ENCODE results near the gene GRK2. TPM values are rescaled to one million over a fixed set of nuclear protein-coding genes. Genes with fewer than 3 reads are reported as not detected.

The GRK2 gene
- total RNA-seq, 1 experiment from 2014 or later = 56.3 TPM

- H3K23ac ChIP-seq (ENCODE audit: insufficient read length, low read depth, low read length) = no peak overlapping the region
- no peak overlapping the region for H3K18ac ChIP-seq (ENCODE audit: insufficient read length, low read depth, low read length)
- H3K27me3 ChIP-seq (ENCODE audit: insufficient read depth, low read length) = no peaks in the 10 kb centered on the region
- H3K4me1 Mint-ChIP-seq = no peaks in the 10 kb centered on the region
- H4K8ac ChIP-seq (replicated peaks; ENCODE audit: insufficient read length, low read depth, low read length) = no peak overlapping the region
- H3K9ac ChIP-seq (ENCODE audit: extremely low read depth, insufficient read length, low read length) = no peak overlapping the region
- no peak overlapping the region for H2BK5ac ChIP-seq (ENCODE audit: insufficient read length, low read length)
- H3K4ac ChIP-seq (ENCODE audit: low read depth, low read length) = no peak overlapping the region
- no peak overlapping the region for H4K5ac ChIP-seq (ENCODE audit: insufficient read length, low read depth, low read length)
- peaks cover 27 to 86% (median 63%) of the 10 kb centered on the region in 3 experiments; a peak in 6 of 7 replicates for H3K36me3 Mint-ChIP-seq (ENCODE audit: insufficient read depth in 1 of 3, low read depth in 3 of 3)
- H3K9me3 ChIP-seq (ENCODE audit: control insufficient read depth, low read depth, low read length) = no peaks in the 10 kb centered on the region
- no peak overlapping the region for H2BK20ac ChIP-seq (ENCODE audit: low read depth, low read length, poor library complexity, severe bottlenecking)
- H3K27ac ChIP-seq (ENCODE audit: insufficient read length, low read depth, low read length) = no peak overlapping the region
- H3K4me2 ChIP-seq (ENCODE audit: insufficient read depth, insufficient read length, low read length) = no peak overlapping the region
- no peak for DNase-seq
- H2BK120ac ChIP-seq (ENCODE audit: low read depth, low read length, poor library complexity, severe bottlenecking) = no peak overlapping the region
- H3K14ac ChIP-seq (ENCODE audit: insufficient read depth, low read length) = no peak overlapping the region
- no peak overlapping the region for H2BK15ac ChIP-seq (ENCODE audit: low read depth, low read length)
- H4K20me1 ChIP-seq (ENCODE audit: control insufficient read depth, insufficient read depth, insufficient read length) = no peaks in the 10 kb centered on the region
- peaks cover 0 to under 1% of the 10 kb centered on the region in 2 experiments; a peak in 1 of 5 replicates for H3K9me3 Mint-ChIP-seq
- no peak overlapping the region for H3K4me3 Mint-ChIP-seq
- WGBS (ENCODE audit: extremely low coverage, insufficient read length, low lambda C conversion rate) = no CpG with 5 or more reads among the region's 8 CpGs
- no peak overlapping the region for H2AFZ ChIP-seq (ENCODE audit: low read length)
- H3K4me1 ChIP-seq (ENCODE audit: insufficient read depth, low read length) = no peaks in the 10 kb centered on the region
- H3K27ac Mint-ChIP-seq = no peak overlapping the region
- no peaks in the 10 kb centered on the region for H3K79me1 ChIP-seq (ENCODE audit: insufficient read depth, low read depth, low read length, poor library complexity, severe bottlenecking)
- no peaks in the 10 kb centered on the region for H3K23me2 ChIP-seq (ENCODE audit: insufficient read length, low read depth, low read length, poor library complexity, severe bottlenecking)
- H2BK12ac ChIP-seq (ENCODE audit: insufficient read length, low read depth, low read length) = no peak overlapping the region
- H2AK5ac ChIP-seq (ENCODE audit: insufficient read length, low read length) = no peak overlapping the region
- H3K27me3 Mint-ChIP-seq (ENCODE audit: low read depth) = no peaks in the 10 kb centered on the region
- no peak overlapping the region for H3T11ph ChIP-seq (ENCODE audit: low read length)
- H4K91ac ChIP-seq (ENCODE audit: insufficient read length, low read depth, low read length) = no peak overlapping the region
- no peak for TF ChIP-seq CTCF (conservative IDR thresholded peaks at IDR 0.05)
- H3K79me2 ChIP-seq (ENCODE audit: insufficient read depth, low read length) = no peaks in the 10 kb centered on the region
- no peak overlapping the region for H3K56ac ChIP-seq (ENCODE audit: insufficient read length, low read depth, low read length)
Measured at GRCh38 chr11:67227726-67228125, 38.5 kb upstream of the GRK2 start.

Data from H9 (cell line).